ENCODE measurements around the gene PDE4B.

GRCh38 chr1:65817891-65818290 is 25.2 kb downstream of the PDE4B start:
- no peak for TF ChIP-seq POLR2A (IDR thresholded peaks at IDR 0.05)
- no peak for TF ChIP-seq CTCF (IDR thresholded peaks at IDR 0.05)
